Right lobe of liver (tissue), 4 donors: ENCODE data around the gene GPC5.
"Not testable (repeated sequence)": the region's sequence is repeated elsewhere in the genome, so short reads cannot be mapped to it uniquely, and the experiment has no call there.

ENCODE experiments used
- POLR2A ChIP-seq: fragments of 450-650 bp; IDR thresholded peaks from one replicate; pipeline ENCODE4 v1.6.1; 2017; ENCODE audit warnings: antibody characterized with exemption, mild to moderate bottlenecking
- TF ChIP-seq, protein P1 (sequence below), 4 donors: fragments of 200-600 bp in 3 of 4; fragments of 450-650 bp in 1 of 4; IDR thresholded peaks; one replicate each; pipeline versions ENCODE4 v1.5.1 to v1.8.0; 2016 to 2022; ENCODE audit warnings: antibody characterized with exemption in 4 of 4, mild to moderate bottlenecking in 2 of 4
- donor health status: DM: no; HTN: no; CAD: no.
- donor health status: DM: no; HTN: no; CAD: no.
- donor health status: DM: no; HTN: yes; CAD: no.

DNA sequence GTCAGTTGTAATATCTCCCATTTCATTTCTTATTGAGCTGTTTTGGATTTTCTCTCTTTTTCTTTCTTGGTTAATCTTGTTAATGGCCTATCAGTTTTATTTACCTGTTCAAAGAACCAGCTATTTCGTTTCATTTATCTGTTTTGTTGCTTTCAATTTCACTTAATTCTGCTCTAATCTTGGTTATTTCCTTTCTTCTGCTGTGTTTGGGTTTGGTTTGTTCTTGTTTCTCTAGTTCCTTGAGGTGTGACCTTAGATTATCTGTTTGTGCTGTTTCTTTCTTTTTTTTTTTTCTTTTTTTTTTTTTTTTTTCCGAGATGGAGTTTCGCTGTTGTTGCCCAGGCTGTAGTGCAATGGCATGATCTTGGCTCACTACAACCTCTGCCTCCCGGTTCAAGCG, 896.1 kb downstream of the GPC5 start:
- TF ChIP-seq, protein P1, sequence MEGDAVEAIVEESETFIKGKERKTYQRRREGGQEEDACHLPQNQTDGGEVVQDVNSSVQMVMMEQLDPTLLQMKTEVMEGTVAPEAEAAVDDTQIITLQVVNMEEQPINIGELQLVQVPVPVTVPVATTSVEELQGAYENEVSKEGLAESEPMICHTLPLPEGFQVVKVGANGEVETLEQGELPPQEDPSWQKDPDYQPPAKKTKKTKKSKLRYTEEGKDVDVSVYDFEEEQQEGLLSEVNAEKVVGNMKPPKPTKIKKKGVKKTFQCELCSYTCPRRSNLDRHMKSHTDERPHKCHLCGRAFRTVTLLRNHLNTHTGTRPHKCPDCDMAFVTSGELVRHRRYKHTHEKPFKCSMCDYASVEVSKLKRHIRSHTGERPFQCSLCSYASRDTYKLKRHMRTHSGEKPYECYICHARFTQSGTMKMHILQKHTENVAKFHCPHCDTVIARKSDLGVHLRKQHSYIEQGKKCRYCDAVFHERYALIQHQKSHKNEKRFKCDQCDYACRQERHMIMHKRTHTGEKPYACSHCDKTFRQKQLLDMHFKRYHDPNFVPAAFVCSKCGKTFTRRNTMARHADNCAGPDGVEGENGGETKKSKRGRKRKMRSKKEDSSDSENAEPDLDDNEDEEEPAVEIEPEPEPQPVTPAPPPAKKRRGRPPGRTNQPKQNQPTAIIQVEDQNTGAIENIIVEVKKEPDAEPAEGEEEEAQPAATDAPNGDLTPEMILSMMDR (IDR thresholded peaks at IDR 0.05) = not testable (repeated sequence)
- TF ChIP-seq POLR2A = not testable (repeated sequence)
